ENCODE data around the gene WASF2.
A peak's percentile ranks its signal among the peaks of the same experiment; 100 is the strongest.

WASF2 gene

DNA sequence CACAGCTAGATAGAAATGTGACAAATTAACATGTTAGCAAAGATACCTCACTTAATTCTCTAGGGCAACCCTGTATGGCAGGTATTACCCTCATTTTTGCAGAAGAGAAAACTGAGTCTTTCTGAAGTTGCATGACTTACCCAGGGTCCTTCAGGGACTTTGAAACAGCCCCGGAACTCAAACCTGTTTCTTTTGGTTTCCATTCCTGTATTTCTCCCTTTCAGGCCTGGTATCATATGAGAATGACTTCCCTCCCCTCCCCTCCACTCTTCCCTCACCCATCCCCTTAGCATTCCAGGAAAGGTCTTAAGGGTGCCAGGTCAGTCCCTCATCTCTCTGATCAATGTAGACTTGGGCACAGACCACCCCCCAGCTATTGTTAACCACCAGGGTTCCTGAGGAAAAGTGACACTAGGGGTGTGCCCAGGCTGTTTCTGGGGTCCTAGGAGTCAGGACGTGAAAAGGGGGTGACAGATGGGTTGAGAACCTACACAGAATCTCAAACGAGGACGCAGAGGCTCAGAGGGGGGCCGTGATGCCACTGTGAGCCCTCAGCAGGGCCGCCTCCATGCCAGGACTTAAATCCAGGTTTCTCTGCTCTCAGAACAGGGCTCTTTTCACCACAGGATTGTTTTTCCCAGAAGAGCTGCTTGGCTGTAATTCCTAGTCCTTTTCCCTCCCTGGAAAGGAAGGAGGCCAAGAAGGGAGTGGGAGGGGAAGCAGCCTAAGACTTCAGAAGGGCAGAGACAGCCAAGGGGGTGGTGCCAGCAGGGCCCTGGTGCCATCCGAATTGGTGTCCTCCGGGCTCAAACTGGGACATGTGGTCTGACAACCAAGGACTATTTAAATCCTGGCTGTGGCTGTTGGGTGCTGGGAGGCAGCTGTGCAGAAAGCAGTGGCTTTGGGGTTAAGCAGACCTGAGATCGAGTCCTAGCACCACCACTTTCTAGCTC lies 2.1 kb upstream of the WASF2 start:
- peak overlapping the region; percentile 10; the same call in 1 of the 2 replicates for H3K9ac ChIP-seq (ENCODE audit: low read length)
- H3F3A ChIP-seq (ENCODE audit: insufficient read depth) = peaks cover 14% of the 10 kb centered on the region; the same call in 1 of the 2 replicates
- H3K36me3 ChIP-seq (ENCODE audit: low read length) = no peaks in the 10 kb centered on the region
- no peak overlapping the region for H3K27ac ChIP-seq (ENCODE audit: low read depth, low read length)
- H3K9me2 ChIP-seq (replicated peaks; ENCODE audit: insufficient read depth, low read length) = no peaks in the 10 kb centered on the region
- TF ChIP-seq EZH2phosphoT487 (conservative IDR thresholded peaks at IDR 0.05; ENCODE audit: low read length) = no peak
- TF ChIP-seq, protein P1, sequence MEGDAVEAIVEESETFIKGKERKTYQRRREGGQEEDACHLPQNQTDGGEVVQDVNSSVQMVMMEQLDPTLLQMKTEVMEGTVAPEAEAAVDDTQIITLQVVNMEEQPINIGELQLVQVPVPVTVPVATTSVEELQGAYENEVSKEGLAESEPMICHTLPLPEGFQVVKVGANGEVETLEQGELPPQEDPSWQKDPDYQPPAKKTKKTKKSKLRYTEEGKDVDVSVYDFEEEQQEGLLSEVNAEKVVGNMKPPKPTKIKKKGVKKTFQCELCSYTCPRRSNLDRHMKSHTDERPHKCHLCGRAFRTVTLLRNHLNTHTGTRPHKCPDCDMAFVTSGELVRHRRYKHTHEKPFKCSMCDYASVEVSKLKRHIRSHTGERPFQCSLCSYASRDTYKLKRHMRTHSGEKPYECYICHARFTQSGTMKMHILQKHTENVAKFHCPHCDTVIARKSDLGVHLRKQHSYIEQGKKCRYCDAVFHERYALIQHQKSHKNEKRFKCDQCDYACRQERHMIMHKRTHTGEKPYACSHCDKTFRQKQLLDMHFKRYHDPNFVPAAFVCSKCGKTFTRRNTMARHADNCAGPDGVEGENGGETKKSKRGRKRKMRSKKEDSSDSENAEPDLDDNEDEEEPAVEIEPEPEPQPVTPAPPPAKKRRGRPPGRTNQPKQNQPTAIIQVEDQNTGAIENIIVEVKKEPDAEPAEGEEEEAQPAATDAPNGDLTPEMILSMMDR (IDR thresholded peaks at IDR 0.05; ENCODE audit: insufficient read depth, low read length, poor library complexity, severe bottlenecking) = no peak
- H3K4me3 ChIP-seq (ENCODE audit: insufficient read depth, low read length, poor library complexity, severe bottlenecking) = no peak overlapping the region
- H3K27me3 ChIP-seq (ENCODE audit: low read length) = no peaks in the 10 kb centered on the region
- peaks cover 26% of the 10 kb centered on the region for H3K79me2 ChIP-seq (ENCODE audit: insufficient read depth, low read length)
- peak overlapping the region; percentile 55 for H2AFZ ChIP-seq (ENCODE audit: low read depth, low read length, severe bottlenecking)
- H4K20me1 ChIP-seq (ENCODE audit: low read depth, low read length) = no peaks in the 10 kb centered on the region
- peak overlapping the region; percentile 16 for H3K4me2 ChIP-seq (ENCODE audit: low read depth, low read length, poor library complexity, severe bottlenecking)
- no peaks in the 10 kb centered on the region for H3K9me3 ChIP-seq (ENCODE audit: insufficient read depth, low read length)

DNA sequence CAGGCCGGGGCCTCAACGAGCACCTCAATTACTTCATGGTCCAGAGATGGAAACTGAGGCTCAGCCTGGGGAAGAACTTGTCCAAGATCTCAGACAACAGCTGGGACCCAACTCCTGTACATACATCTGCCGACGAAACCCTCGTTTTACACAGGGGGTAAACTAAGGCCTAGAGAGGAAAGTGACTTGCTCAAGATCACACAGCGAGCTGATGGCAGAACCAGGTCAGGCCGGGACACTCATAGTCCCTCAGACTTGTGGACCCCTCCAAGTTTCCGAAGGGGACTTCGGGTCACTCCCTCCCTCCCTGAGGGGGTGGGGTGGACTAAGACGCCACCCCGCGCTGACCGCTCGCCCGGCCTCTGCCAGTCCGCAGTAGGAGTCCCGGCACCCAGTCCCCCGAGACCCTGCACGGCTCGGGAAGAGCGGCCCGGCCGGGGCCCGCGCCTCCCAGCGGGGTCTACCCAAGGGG lies 430 bp downstream of the WASF2 start:
- Histone ChIP-seq H4K20me1 (ENCODE audit: low read depth, low read length) (no peaks in the 10 kb centered on the region), H3K9me3 (ENCODE audit: insufficient read depth, low read length) (no peaks in the 10 kb centered on the region), H3K4me3 (ENCODE audit: insufficient read depth, low read length, poor library complexity, severe bottlenecking) (peak overlapping the region; percentile 94), H3F3A (ENCODE audit: insufficient read depth) (peaks cover 20% of the 10 kb centered on the region; the same call in 1 of the 2 replicates), H3K79me2 (ENCODE audit: insufficient read depth, low read length) (peaks cover 48% of the 10 kb centered on the region), H3K4me2 (ENCODE audit: low read depth, low read length, poor library complexity, severe bottlenecking) (peak overlapping the region; percentile 69), H3K36me3 (ENCODE audit: low read length) (no peaks in the 10 kb centered on the region), H3K27ac (ENCODE audit: low read depth, low read length) (peak overlapping the region; percentile 79), H3K9me2 (replicated peaks; ENCODE audit: insufficient read depth, low read length) (no peaks in the 10 kb centered on the region), H3K27me3 (ENCODE audit: low read length) (no peaks in the 10 kb centered on the region), H3K9ac (ENCODE audit: low read length) (peak overlapping the region; percentile 93), H2AFZ (ENCODE audit: low read depth, low read length, severe bottlenecking) (no peak overlapping the region)
- no peak for TF ChIP-seq EZH2phosphoT487 (conservative IDR thresholded peaks at IDR 0.05; ENCODE audit: low read length)
- TF ChIP-seq, protein P1 (IDR thresholded peaks at IDR 0.05; ENCODE audit: insufficient read depth, low read length, poor library complexity, severe bottlenecking) = no peak

DNA sequence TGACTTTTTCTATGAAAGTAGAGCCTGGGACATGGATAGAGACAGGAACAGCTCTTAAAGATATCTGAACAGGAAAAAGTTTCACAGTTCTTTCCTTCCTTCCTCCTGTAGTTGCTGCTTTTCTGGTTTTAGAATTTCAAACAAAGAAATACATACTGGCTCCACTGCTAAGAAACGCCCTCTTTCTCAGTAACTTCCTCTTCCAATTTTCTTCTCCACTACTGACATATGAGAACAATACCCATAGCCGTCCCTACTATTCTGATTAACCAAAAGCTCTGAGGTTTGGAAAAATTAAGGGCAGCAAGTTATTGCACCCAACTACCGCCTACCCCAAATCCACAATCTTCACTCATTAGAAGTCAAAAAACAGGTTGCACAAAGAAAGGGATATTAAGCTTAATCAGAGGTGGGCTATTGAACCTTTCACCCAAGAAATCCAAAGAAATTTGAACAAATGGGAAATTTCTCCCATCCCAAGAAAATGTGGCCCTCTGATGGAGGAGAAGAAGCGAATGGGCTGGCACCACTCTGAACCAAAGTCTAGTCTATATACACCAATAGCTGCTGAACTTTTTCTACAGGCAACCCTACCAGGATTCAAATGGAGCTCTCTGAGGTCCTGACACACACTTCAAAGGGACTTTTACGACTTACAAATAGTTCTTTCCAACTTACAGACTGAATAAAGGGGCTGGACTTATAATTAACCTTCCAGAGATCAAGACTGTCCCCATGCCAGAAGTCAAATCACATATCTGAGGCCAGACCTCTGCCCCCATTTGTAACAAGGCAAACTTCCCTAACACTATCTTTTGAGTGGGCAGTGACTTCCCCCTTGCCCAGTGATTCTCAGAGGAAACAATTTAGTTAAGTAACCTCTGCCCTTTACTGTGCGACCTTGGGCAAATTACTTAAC lies 1.7 kb downstream of the WASF2 start:
- Histone ChIP-seq H3K9me2 (replicated peaks; ENCODE audit: insufficient read depth, low read length) (no peaks in the 10 kb centered on the region), H3K4me2 (ENCODE audit: low read depth, low read length, poor library complexity, severe bottlenecking) (peak overlapping the region; percentile 69), H3K9ac (ENCODE audit: low read length) (peak overlapping the region; percentile 93), H3K9me3 (ENCODE audit: insufficient read depth, low read length) (no peaks in the 10 kb centered on the region), H3K27ac (ENCODE audit: low read depth, low read length) (peak overlapping the region; percentile 79), H2AFZ (ENCODE audit: low read depth, low read length, severe bottlenecking) (no peak overlapping the region), H4K20me1 (ENCODE audit: low read depth, low read length) (no peaks in the 10 kb centered on the region), H3K79me2 (ENCODE audit: insufficient read depth, low read length) (peaks cover 61% of the 10 kb centered on the region), H3K4me3 (ENCODE audit: insufficient read depth, low read length, poor library complexity, severe bottlenecking) (peak overlapping the region; percentile 94), H3K36me3 (ENCODE audit: low read length) (no peaks in the 10 kb centered on the region), H3F3A (ENCODE audit: insufficient read depth) (peaks cover 32% of the 10 kb centered on the region), H3K27me3 (ENCODE audit: low read length) (no peaks in the 10 kb centered on the region)
- TF ChIP-seq, protein P1 (IDR thresholded peaks at IDR 0.05; ENCODE audit: insufficient read depth, low read length, poor library complexity, severe bottlenecking) = no peak
- TF ChIP-seq EZH2phosphoT487 (conservative IDR thresholded peaks at IDR 0.05; ENCODE audit: low read length) = no peak

Measured in SU-DHL-6 (cell line).